GM19397 (cell line): Measurements from ENCODE around the gene PYGO1.
"Not testable (repeated sequence)": the region's sequence is repeated elsewhere in the genome, so short reads cannot be mapped to it uniquely, and the experiment has no call there.

Source experiments
- ATAC-seq: cut with Tn5 transposase; IDR thresholded peaks from one replicate; pipeline ENCODE4 v1.9.1; 2021; ENCODE audit warnings: mild to moderate bottlenecking, moderate library complexity; ENCODE audit not compliant: unreplicated experiment

Gene PYGO1

DNA sequence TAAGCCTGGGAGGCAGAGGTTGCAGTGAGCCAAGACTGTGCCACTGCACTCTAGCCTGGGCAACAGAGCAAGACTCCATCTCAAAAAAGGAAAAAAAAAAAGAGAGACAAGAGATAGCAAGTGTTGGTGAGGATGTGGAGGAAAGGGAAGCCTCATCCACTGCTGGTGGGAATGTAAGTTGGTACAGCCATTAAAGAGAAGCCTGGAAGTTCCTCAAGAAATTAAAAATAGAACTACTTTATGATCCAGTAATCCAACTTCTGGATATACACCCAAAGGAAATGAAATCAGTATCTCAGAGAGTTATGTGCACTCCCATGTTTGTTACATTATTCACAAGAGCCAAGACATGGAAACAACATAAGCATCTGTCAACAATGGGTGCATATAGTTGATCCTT lies 14.9 kb downstream of the PYGO1 start:
- ATAC-seq = no peak

DNA sequence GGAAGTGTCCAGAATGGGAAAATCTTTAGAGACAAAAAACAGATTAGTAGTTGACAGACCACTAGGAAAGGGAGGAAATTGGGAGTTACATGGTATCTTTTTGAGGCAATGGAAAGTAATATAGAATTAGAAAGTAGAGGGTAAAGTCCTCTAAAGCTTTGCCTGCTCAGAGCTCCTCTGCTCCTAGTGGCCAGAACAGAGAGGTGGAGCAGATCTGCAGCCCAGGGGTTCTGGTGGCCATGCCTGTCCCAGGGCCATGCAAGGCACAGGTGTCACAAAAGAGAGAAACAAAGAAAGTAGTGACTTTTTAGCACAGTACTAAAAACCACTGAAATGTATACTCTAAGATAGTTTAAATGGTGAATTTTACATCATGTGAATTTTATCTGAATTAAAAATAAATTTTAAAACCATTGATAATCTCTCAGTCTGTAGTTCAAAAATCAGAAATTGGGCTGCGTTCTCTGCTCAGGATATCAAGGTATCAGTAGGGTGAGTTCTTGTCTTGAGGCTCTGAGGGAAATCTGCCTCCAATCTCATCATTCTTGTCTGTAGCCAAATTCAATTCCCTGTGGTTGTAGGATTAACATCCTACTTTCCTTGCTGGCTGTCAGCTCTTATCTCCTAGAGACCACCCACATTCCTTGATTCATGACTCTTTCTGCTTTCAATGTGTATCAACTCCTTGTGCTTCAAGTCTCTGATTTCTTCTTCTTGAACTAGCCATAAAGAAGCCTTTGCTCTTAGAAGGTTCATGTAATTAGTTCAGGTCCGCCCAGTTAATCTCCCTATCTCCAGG lies 23.6 kb downstream of the PYGO1 start:
- ATAC-seq = no peak

DNA sequence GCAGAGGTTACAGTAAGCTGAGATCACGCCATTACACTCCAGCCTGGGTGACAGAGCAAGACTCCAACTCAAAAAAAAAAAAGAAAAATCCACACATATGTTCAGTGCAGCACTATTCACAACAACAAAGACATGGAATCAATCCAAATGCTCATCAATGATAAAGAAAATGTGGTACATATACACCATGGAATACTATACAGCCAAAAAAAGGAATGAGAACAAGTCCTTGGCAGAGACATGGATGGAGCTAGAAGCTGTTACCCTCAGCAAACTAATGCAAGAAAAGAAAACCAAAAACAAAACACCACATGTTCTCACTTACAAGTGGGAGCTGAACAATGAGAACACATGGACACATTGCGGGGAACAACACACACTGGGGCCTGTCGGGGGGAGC lies 25.5 kb downstream of the PYGO1 start:
- ATAC-seq = no peak

DNA sequence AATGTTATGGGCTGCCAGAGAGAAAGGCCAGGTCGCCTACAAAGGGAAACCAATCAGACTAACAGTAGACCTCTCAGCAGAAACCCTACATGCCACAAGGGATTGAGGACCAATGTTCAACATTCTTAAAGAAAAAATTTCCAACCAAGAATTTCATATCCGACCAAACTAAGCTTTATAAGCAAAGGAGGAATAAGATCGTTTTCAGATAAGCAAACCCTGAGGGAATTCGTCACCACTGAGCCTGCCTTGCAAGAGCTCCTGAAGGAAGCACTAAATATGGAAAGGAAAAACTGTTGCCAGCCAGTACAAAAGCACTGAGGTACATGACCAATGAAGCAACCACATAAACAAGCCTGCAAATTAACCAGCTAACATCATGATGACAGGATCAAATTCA lies 33.1 kb downstream of the PYGO1 start:
- no peak for ATAC-seq

DNA sequence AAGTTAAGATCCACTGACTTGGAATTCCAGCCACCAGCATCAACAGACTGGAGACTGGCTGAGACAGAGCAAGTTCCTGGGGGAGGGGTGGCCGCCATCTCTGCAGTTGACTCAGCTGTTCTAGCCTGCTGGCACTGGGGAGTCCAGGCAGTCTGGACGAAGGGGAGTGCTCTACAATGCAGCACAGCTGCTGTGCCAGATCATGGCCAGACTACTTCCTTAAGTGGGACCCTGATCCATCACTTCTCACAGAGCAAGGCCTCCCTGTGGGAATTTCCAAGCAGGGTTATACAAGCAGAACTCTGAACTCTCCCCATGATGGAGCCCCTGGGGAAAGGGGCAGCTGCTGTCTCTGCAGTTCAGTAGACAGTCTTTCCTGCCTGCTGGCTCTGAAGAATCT lies 35.2 kb downstream of the PYGO1 start:
- ATAC-seq = no peak

DNA sequence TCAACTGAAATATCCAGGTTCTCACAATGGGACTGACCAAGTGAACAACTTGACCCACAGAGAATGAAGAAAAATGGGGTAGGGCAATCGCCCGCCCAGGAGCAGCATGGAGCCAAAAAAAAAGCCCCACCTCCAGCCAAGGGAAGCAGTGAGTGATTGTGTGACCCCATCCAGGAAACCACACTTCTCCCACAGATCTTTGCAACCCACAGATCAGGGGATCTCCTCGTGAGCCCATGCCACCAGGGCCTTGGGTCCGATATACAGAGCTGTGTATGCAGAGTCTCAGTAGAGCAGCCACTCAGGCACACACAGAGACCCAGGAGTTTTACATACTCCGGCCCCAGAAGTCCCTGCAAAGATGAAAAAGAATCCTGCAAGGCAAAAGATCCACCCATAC lies 35.7 kb downstream of the PYGO1 start:
- ATAC-seq = no peak

DNA sequence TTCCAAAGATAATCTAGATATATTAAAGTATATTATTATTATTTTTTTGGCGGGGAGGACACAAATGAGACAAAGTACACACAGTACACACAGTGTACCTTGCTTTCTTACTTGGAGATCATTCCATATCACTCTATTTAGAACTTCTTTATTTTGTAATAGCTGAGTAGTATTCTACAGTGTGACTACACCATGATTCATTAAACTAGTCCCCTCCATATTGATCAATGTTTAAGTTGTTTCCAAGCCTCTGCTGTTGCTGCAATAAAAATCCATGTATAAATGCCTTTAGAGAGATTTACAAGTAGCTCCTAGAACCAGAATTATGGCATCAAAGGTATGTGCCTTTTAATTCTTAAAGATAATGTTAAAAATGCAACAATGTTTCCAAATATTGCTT lies 38.8 kb downstream of the PYGO1 start:
- no peak for ATAC-seq

DNA sequence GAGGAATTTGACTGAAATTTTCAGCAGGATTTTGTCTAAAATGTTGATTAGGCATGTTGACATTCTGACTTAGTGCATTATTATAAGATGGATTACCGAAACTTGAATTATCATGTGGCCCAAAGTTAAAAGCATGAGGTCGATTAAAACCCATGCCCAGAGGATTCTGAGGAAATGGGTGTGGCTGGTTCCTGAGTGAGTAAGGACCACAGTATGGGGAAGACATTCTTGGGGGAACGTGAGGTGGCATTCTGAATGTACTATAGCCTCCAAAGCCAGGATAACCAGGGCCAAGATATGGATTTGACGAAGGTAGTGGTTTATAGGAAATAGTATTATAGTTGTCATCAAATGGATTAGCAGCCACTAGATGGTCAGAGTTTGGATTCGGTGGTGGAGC lies 41.4 kb downstream of the PYGO1 start:
- no peak for ATAC-seq

DNA sequence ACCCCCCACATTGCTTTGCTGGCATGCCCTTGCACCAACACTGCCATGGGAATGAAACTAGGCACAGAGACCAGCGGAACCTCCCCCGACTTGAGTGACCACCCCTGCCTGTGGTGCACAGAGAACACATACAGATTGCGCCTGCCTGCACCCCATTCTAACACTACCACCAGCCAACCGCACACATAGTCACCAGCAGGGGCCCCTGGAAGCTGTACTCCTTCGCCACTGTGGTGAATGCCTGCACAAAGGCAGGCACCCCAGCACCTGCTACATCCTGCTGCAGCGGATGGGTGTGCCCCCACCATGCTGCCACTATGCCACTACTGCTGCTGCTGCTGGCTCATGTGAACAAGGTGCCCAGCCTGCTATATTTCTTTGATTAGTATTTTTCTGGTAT lies 52.7 kb downstream of the PYGO1 start:
- no peak for ATAC-seq

DNA sequence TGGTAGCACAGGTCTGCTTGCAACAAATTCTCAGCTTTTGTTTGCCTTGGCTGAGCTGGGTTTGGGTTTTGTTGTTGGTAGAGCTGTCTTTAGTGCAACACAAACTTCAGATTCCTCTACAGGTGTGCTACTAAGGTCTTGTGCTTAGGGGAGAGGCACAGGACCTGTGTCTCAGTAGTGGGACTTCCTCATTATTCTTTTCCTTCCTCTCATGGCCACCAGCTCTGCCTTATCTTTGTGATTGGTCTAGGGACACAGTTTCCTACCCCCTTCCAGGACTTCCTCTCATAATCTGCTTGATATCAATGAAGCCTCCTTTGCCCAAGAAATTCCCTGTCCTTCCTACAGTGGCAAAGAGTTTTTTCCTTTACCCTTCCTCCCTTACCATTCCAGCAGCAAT lies 55.2 kb downstream of the PYGO1 start:
- no peak for ATAC-seq

DNA sequence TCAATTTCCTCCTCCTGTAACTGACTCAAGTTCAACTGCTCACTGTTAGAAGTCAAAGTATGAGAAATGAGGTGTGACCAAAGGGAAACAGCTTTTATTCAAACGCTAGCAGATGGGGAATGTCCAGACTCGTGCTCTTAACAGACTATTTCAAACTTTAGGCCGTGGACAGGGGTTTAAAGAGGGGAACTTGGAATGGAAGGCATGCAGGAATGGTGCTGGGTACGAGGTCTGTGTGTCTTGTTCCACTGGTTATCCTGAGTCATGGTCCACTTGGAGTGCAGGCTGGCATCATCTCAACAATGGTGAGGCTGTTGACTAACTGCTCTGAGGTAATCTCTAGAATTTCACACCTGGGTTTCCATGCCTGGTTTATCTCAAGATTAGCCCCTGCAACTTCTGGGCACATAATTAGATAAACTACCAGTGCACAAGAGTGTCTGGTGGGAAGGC lies 57.3 kb downstream of the PYGO1 start:
- no peak for ATAC-seq

DNA sequence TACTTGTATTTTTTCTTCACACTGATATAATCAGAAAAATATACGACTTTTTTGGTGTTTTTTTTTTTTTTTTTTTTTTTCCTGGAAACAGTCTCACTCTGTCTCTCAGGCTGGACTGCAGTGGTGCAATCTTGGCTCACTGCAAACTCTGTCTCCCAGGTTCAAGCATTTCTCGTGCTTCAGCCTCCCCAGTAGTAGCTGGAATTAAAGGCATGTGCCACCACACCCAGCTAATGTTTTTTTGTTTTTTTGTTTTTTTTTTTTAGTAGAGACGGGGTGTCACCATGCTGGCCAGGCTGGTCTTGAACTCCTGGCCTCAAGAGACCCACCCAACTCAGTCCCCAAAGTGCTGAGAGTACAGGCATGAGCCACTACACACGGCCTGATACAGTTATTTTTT lies 59.3 kb downstream of the PYGO1 start:
- ATAC-seq = no peak

DNA sequence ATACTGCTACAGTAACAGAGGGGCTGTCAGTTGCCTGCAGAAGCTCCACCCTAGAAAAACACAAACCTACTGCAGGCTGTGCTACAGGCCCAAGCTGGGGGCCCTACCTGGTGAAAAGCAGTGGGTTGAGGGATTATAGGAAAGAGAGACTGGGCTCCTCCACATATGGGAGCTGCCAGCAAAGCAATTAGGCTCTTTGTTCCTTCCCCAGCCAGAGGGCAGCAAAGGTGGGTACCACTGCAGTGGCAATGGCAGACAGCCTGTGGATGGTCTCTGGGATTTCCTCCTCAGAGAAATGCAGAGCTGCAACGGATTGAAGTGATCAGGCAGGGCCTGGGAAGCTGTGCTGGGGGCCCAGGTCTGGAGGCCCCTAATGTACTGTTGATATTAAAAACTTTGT lies 61.0 kb downstream of the PYGO1 start:
- ATAC-seq = no peak

DNA sequence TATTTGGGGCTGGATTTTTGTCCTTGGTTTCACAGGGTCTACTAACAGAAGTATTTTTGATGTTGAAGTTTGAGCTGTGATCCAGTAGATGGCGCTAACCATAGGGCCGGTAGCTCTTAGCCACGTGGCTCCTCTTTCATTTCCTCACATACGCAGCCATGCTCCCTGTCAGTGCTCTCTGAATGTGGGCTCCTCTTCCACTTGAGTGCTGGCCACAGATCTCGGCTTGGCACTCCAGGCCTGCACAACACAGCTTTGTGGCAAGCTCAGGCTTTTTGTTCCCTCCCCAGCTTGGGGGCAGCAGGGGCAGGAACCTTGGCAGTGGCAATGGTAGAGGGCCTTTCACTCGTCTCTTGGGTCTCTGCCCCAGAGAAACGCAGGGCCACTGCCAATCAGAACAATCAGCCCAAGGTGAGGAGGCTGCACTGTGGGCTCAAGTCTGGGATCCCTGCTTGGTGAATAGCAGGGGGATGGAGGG lies 61.5 kb downstream of the PYGO1 start:
- ATAC-seq = no peak

DNA sequence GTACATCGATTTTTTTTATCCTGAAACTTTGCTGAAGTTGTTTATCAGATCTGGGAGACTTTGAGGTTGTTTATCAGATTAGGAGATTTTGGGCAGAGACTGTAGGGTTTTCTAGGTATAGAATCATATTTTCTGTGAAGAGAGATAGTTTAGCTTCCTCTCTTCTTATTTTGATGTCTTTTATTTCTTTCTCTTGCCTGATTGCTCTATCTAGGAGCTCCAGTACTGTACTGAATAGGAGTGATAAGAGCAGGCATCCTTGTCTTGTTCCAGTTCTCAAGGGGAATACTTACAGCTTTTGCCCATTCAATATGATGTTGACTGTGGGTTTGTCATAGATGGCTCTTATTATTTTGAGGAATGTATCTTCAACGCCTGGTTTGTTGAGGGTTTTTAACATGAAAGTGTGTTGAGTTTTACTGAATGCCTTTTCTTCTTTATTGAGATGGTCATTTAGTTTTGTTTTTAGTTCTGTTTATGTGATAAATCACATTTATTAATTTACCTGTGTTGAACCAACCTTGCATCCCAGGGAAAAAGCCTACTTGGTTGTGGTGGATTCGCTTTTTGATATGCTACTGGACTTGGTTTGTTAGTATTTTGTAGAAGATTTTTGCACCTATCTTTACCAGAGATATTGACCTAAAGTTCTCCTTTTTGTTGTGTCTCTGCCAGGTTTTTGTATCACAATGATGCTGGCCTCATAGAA lies 65.2 kb downstream of the PYGO1 start:
- no peak for ATAC-seq

DNA sequence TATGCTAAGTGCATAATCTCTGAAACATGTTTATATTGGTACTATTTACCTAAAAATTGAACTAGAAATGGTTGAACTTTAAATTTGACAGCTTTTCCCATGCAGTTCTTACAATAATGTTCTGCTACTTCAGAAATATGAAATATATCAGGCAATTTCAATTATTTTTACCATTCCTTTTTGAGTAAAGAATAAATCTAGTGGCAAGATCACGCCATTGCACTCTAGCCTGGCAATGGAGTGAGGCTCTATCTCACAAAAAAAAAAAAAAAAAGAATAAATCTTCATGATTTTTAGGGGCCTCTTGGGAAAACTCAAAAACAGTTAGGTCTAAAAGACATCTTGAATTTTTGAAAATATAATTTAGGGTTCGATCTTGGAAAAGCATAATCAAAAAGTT lies 69.5 kb downstream of the PYGO1 start:
- ATAC-seq = no peak

DNA sequence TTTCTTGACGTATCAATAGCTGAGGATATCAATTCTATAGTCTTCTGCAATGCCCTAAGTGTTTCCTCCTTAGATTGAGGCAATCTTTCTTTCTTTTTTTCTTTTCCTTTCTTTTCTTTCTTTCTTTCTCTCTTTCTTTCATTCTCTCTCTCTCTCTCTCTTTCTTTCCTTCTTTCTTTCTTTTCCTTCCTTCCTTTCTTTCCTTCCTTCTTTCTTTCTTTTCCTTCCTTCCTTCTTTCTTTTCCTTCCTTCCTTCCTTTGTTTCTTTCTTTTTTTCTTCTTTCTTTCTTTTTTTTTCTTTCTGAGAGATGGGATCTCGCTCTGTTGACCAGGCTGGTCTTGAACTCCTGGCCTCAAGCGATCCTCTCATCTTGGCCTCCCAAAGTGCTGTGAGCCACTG lies 70.1 kb downstream of the PYGO1 start:
- no peak for ATAC-seq

DNA sequence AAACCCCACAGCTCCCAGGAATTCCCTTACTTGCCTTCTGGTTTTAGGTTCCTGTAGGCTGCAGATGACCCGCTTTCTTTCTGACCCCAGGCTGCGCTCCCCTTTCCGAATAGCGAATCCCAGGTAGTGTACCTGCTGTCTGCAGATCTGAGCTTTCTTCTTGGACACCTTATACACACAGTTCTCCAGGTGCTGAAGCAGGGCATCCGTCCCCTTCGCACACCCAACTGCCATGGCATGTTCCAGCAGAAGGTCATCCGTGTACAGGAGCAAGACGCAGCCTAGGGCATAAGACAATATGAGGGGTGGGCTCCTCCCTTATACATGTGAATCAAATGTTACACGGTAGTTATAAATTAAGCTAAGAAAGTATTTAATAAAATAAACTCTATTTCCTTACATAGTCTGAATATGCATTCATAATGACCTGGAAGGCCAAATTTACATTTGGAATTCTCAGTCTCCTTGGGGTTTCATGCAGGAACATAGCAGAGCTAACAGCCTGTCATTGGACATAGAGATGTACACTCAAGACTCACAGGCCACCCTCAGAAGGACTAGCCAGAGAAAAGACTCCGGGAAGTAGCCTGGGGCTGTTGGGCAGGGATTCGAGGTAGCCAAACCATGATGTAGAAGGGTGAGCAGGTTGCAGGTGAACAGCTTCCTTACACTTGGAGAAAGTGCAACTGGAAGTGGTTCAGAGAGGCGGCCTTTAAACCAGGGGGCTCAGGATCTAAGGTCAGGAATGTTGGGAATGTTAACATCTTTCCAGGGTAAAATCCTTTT lies 72.0 kb downstream of the PYGO1 start:
- ATAC-seq = no peak

DNA sequence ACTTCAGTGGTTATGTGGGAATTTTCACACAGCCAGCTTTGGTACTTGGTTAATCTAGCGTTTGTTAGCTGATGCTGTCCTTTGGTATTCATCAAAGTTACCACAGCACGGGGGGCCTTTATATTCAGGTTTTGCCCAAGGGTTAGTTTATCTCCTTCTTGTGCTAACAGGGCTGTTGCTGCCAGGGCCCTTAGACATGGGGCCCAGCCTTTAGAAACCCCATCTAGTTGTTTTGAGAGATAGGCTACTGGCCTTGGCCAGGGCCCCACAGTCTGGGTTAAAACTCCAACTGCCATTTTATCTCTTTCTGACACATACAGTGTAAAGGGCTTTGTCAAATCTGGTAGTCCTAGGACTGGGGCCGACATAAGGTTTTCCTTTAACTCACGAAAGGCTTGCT lies 72.7 kb downstream of the PYGO1 start:
- ATAC-seq = no peak

DNA sequence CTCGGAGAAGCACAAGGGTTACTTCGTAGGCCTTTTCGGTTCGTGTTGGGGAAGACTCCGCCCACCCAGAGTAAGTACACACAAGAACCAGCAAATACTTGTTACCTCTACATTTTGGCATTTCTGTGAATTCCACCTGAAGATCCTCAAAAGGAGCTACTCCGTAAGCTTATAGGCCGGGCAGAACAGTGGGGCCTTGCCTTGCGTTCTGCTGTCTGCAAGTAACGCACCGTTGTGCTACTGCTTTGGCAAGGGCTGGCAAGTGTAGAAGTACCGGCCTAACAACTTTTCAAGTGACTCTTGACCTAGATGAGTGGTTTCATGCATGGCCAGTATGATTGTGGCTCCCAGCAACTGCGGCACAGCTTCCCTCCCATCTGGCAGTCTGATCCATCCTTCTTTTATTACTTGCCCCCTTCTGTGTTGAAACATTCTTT lies 73.7 kb downstream of the PYGO1 start:
- ATAC-seq = no peak

DNA sequence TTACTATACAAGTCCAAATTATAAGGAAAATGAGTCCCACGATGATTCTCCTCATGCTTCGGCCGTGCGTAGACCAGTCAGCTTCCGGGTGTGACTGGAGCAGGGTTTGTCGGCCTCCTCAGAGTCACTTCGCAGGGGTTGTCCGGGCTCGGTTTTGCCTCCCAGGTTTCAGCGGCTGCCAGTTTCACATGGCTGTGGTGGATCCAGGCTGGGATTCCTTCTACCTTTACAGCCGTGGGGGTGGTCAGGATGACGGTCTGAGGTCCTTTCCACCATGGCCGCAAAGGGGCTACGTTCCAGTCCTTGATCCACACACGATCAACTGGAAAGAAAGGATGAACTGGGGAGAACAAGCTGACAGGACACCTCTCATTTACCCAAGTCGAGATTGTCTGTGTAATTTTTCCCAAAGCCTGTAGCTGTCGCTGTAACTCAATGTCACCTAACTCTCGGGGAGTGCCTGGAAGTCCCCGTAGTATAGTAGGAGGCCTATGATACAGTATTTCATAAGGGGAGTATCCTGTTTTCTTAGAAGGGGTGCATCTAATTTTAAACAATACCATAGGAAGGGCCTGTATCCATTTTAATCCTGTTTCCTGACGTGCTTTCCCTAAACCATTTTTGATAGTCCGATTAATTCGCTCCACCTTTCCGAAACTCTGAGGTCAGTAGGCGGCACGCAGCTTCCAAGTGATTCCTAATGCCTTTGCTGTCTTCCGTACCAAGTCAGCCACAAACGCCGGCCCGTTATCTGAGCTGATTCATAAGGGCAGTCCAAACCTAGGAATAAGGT lies 74.3 kb downstream of the PYGO1 start:
- ATAC-seq = not testable (repeated sequence)
